CD4-positive, CD25-positive, alpha-beta regulatory T cell (primary cell): Measurements from ENCODE around the gene CD93. TPM values are rescaled to one million over a fixed set of nuclear protein-coding genes. Genes with fewer than 3 reads are reported as not detected.

ENCODE experiments used
- ATAC-seq, 2 donors: fragments of 150-1000 bp; cut with Tn5 transposase; one replicate each; pipeline ENCODE4 v1.10.0; 2021; ENCODE audit warnings: low read depth in 2 of 2, moderate number of reproducible peaks in 2 of 2, moderate library complexity in 1 of 2
- DNase-seq, 3 donors: peaks; one replicate each; pipeline versions ENCODE4 v3.0.0 to v3.0.0-alpha.2; 2012 to 2022; ENCODE audit warnings: mixed read lengths in 1 of 3
- H3K27ac ChIP-seq: one replicate; pipeline ENCODE4 v1.7.0; 2013; ENCODE audit warnings: mild to moderate bottlenecking, low read length; ENCODE audit not compliant: insufficient read depth, poor library complexity, severe bottlenecking
- H3K27me3 ChIP-seq: one replicate; pipeline ENCODE4 v1.7.0; 2013; ENCODE audit warnings: low read length; ENCODE audit not compliant: control insufficient read depth, insufficient read depth
- H3K36me3 ChIP-seq: one replicate; pipeline ENCODE4 v1.7.0; 2013; ENCODE audit warnings: mild to moderate bottlenecking, low read length, moderate library complexity; ENCODE audit not compliant: control insufficient read depth, insufficient read depth
- H3K4me1 ChIP-seq: 2 replicates; pipeline ENCODE4 v1.7.0; 2013; ENCODE audit warnings: mild to moderate bottlenecking, low read length; ENCODE audit not compliant: insufficient read depth, control insufficient read depth, poor library complexity, severe bottlenecking
- H3K4me3 ChIP-seq: one replicate; pipeline ENCODE4 v1.7.0; 2013; ENCODE audit warnings: low read depth, mild to moderate bottlenecking, low read length, moderate library complexity
- H3K9me3 ChIP-seq, 2 experiments: 1 replicate in 1 of 2; 2 replicates in 1 of 2; pipeline ENCODE4 v1.7.0; 2013; ENCODE audit warnings: low read length in 2 of 2, mild to moderate bottlenecking in 1 of 2, moderate library complexity in 1 of 2; ENCODE audit not compliant: control insufficient read depth in 2 of 2
- H3K27ac Mint-ChIP-seq, 3 donors: one replicate each; pipeline ENCODE4 v1.8.0; 2020 to 2022; ENCODE audit warnings: mild to moderate bottlenecking in 3 of 3, mixed read lengths in 3 of 3, moderate library complexity in 2 of 3
- H3K27me3 Mint-ChIP-seq: one replicate; pipeline ENCODE4 v1.8.0; 2022; ENCODE audit warnings: mild to moderate bottlenecking, mixed read lengths
- H3K36me3 Mint-ChIP-seq: one replicate; pipeline ENCODE4 v1.8.0; 2020; ENCODE audit warnings: mixed read lengths
- H3K4me1 Mint-ChIP-seq, 4 donors: one replicate each; pipeline ENCODE4 v1.8.0; 2020 to 2022; ENCODE audit warnings: mixed read lengths in 4 of 4, mild to moderate bottlenecking in 1 of 4
- H3K4me3 Mint-ChIP-seq, 4 donors: one replicate each; pipeline ENCODE4 v1.8.0; 2020 to 2022; ENCODE audit warnings: mild to moderate bottlenecking in 4 of 4, mixed read lengths in 4 of 4, moderate library complexity in 3 of 4
- H3K9me3 Mint-ChIP-seq, 7 donors: one replicate each; pipeline ENCODE4 v1.8.0; 2020 to 2022; ENCODE audit warnings: mixed read lengths in 7 of 7, mild to moderate bottlenecking in 3 of 7, moderate library complexity in 2 of 7
- polyA plus RNA-seq, 4 donors: library from polyadenylated mRNA; unstranded; fragments of 300-500 nt; fragmentation: Illumina TruSeq; gene quantifications; one replicate each; pipeline ENCODE4 v1.2.3, GENCODE V29; 2021
- total RNA-seq: library from RNA; stranded (reverse); gene quantifications from one replicate; pipeline ENCODE4 v1.2.3, GENCODE V29; 2022

Gene CD93
- total and polyA plus RNA-seq, 5 donors from 2014 or later: 0.12 to 3.3 (median 0.30) TPM

GRCh38 chr20:23101696-23102406, 15.7 kb upstream of the CD93 start:
- Histone ChIP-seq H3K27ac (no peak overlapping the region), H3K36me3 (no peaks in the 10 kb centered on the region), H3K27me3 (no peaks in the 10 kb centered on the region), H3K4me1 (no peaks in the 10 kb centered on the region), H3K4me3 (no peak overlapping the region), H3K9me3 (no peaks in the 10 kb centered on the region)
- H3K9me3 Mint-ChIP-seq: peaks cover 0 to 2% (median 0%) of the 10 kb centered on the region in 7 donors
- ATAC-seq (no peak), DNase-seq (no peak)
- H3K4me3 Mint-ChIP-seq: no peak overlapping the region
- H3K27ac Mint-ChIP-seq: no peak overlapping the region
- H3K36me3 Mint-ChIP-seq: no peaks in the 10 kb centered on the region
- H3K4me1 Mint-ChIP-seq: no peaks in the 10 kb centered on the region
- H3K27me3 Mint-ChIP-seq: peaks cover 4% of the 10 kb centered on the region

DNA sequence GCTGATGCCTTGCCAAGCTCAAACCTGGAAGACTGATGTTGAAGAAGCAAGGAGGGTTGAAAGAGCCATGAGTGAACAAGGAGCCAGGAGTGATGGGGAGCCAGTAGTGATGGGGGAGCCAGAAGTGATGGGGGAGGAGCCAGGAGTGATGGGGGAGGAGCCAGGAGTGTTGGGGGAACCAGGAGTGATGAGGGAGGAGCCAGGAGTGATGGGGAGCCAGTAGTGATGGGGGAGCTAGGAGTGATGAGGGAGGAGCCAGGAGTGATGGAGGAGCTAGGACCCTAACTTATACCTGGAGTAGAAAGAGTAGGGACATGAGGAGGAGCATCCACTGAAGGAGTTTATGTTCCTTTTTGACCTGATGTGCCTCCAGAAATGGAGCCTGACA, 14.6 kb upstream of the CD93 start:
- Mint-ChIP-seq H3K9me3 (peaks cover 0 to 2% (median 0%) of the 10 kb centered on the region in 7 donors), H3K27me3 (peaks cover 4% of the 10 kb centered on the region), H3K27ac (no peak overlapping the region), H3K4me1 (no peaks in the 10 kb centered on the region), H3K4me3 (no peak overlapping the region), H3K36me3 (no peaks in the 10 kb centered on the region)
- Histone ChIP-seq H3K4me1 (no peaks in the 10 kb centered on the region), H3K27ac (no peak overlapping the region), H3K9me3 (no peaks in the 10 kb centered on the region), H3K27me3 (no peaks in the 10 kb centered on the region), H3K36me3 (no peaks in the 10 kb centered on the region), H3K4me3 (no peak overlapping the region)
- no peak for ATAC-seq
- DNase-seq: no peak

DNA sequence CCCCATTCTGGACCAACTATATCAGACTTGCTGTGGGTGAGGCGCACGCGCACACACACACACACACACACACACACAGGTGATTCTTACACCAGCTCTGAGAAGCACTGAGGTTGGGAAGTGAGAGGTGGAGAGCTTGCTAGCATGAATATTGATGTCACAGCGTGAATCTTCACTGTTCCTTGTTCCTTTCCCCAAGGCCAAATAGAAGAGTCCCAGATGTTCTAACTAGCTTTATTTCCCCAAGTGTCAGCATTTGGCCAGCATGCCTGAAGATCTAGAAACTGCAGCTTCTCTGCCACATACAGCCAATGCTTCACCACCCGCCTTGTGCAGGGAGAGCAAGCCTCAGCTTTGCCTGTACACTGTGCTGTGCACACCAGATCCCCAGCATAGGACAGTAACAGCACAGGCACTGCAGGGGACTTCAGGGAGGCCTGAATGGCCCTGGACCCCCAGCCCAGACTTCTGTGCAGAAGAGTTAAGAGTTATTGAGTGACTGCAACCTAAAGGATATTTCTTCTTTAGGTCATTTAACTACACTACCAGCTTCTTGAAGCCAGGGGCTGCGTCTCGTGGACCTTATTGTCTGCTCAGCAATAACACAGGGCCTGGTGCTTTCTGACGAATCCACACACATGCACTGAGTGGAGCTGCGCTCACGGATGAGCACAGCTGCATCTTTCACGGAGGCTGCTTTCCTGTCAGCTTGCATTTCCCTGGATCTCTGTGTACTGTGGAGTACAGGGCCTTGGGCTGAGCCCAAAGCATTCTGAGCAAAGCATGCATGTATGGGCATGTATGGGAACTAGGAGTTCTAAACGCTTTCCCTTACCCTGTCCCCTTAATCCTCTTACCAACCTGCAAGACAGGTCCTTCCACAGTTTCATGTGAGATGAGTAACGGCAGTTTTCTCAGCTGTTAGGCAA, 13.9 kb upstream of the CD93 start:
- no peak overlapping the region for H3K27ac ChIP-seq
- Mint-ChIP-seq H3K36me3 (no peaks in the 10 kb centered on the region), H3K9me3 (peaks cover 0 to 2% (median 0%) of the 10 kb centered on the region in 7 donors), H3K4me3 (no peak overlapping the region), H3K4me1 (no peaks in the 10 kb centered on the region), H3K27ac (no peak overlapping the region), H3K27me3 (peaks cover 4% of the 10 kb centered on the region)
- H3K4me1 ChIP-seq: no peaks in the 10 kb centered on the region
- no peaks in the 10 kb centered on the region for H3K36me3 ChIP-seq
- H3K27me3 ChIP-seq: no peaks in the 10 kb centered on the region
- DNase-seq: no peak
- H3K4me3 ChIP-seq: no peak overlapping the region
- no peak for ATAC-seq
- no peaks in the 10 kb centered on the region for H3K9me3 ChIP-seq

- Mint-ChIP-seq H3K36me3 (no peaks in the 10 kb centered on the region), H3K27ac (peak overlapping the region in 1 of 3 donors; percentile 74), H3K4me1 (no peaks in the 10 kb centered on the region), H3K27me3 (peaks cover 4% of the 10 kb centered on the region), H3K9me3 (peaks cover 0 to 2% (median 0%) of the 10 kb centered on the region in 7 donors), H3K4me3 (no peak overlapping the region)
- Histone ChIP-seq H3K4me3 (no peak overlapping the region), H3K36me3 (no peaks in the 10 kb centered on the region), H3K9me3 (no peaks in the 10 kb centered on the region), H3K27me3 (no peaks in the 10 kb centered on the region), H3K27ac (no peak overlapping the region), H3K4me1 (no peaks in the 10 kb centered on the region)
- DNase-seq (no peak), ATAC-seq (no peak)
These were observed 11.8 kb upstream of the CD93 start for GRCh38 chr20:23097636-23098580.

DNA sequence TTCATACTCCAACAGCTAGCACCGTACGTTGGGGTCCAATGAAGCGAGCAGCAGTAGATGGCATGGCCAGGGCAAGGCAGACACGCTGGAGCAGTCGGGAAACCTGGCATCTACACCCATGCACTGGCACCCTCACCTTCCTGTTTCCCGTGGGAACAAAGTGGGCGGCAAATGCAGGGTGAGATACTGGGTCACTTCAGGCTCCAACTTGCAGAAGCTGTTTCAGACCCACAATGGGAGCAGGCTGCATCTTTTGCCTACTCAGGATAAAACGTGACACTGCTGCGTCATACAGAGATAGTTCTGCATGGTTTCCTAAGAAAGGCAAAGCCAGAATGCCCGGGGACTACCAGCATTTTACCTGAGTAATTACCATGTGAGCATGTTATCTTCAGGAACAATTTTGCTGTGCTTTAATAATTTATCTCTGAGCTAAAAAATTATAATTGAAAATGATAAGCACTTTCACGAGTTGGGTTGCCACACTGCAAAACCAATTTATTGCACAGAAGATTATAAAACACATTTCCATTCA, 10.9 kb upstream of the CD93 start:
- H3K27me3 ChIP-seq: no peaks in the 10 kb centered on the region
- H3K4me3 Mint-ChIP-seq: no peak overlapping the region
- no peaks in the 10 kb centered on the region for H3K36me3 ChIP-seq
- ATAC-seq (no peak), DNase-seq (no peak)
- no peaks in the 10 kb centered on the region for H3K36me3 Mint-ChIP-seq
- no peak overlapping the region for H3K27ac Mint-ChIP-seq
- H3K9me3 Mint-ChIP-seq: peaks cover 0 to 2% (median 0%) of the 10 kb centered on the region in 7 donors
- no peak overlapping the region for H3K4me3 ChIP-seq
- peaks cover 9% of the 10 kb centered on the region for H3K27me3 Mint-ChIP-seq
- H3K4me1 ChIP-seq: no peaks in the 10 kb centered on the region
- no peaks in the 10 kb centered on the region for H3K9me3 ChIP-seq
- H3K27ac ChIP-seq: no peak overlapping the region
- H3K4me1 Mint-ChIP-seq: no peaks in the 10 kb centered on the region

- H3K27ac Mint-ChIP-seq: no peak overlapping the region
- ATAC-seq (no peak), DNase-seq (no peak)
- H3K4me1 ChIP-seq: no peaks in the 10 kb centered on the region
- no peak overlapping the region for H3K27ac ChIP-seq
- H3K27me3 ChIP-seq: no peaks in the 10 kb centered on the region
- H3K9me3 ChIP-seq: no peaks in the 10 kb centered on the region
- peaks cover 0 to 2% (median 0%) of the 10 kb centered on the region in 7 donors for H3K9me3 Mint-ChIP-seq
- no peaks in the 10 kb centered on the region for H3K36me3 Mint-ChIP-seq
- peaks cover 9% of the 10 kb centered on the region for H3K27me3 Mint-ChIP-seq
- H3K4me3 ChIP-seq: no peak overlapping the region
- no peaks in the 10 kb centered on the region for H3K4me1 Mint-ChIP-seq
- H3K4me3 Mint-ChIP-seq: no peak overlapping the region
- H3K36me3 ChIP-seq: no peaks in the 10 kb centered on the region
These were observed 10.0 kb upstream of the CD93 start for GRCh38 chr20:23096097-23096496.

DNA sequence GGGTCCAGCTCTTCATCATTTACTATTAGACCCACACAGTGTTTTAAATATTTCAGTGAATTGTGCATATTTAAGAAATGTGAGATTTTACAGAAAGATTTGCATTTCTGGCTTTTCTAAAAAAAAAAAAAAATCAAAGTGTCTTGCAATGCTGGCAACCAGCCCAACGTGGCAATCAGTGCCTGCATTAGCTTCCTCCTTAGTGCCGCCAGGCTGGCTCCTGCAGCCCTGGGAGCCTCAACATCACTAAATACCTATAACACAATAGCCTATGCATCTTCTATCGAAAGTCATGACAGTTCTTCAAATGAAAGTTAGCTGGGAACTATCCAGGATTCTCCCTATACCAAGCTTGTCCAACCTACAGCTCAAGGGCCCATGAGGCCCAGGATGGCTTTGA, 9.4 kb upstream of the CD93 start:
- DNase-seq (no peak), ATAC-seq (no peak)
- Mint-ChIP-seq H3K9me3 (peaks cover 0 to under 1% (median 0%) of the 10 kb centered on the region in 7 donors), H3K36me3 (no peaks in the 10 kb centered on the region), H3K27me3 (peaks cover 9% of the 10 kb centered on the region), H3K27ac (peak overlapping the region in 1 of 3 donors; percentile 30), H3K4me1 (no peaks in the 10 kb centered on the region), H3K4me3 (no peak overlapping the region)
- no peaks in the 10 kb centered on the region for H3K36me3 ChIP-seq
- H3K9me3 ChIP-seq: no peaks in the 10 kb centered on the region
- H3K27ac ChIP-seq: no peak overlapping the region
- H3K4me3 ChIP-seq: no peak overlapping the region
- H3K27me3 ChIP-seq: no peaks in the 10 kb centered on the region
- no peaks in the 10 kb centered on the region for H3K4me1 ChIP-seq
